NT2/D1 (cell line): ENCODE data around the gene PLSCR3.

ENCODE experiments used
- SUZ12 ChIP-seq: IDR thresholded peaks from 2 replicates; pipeline ENCODE4 v1.6.1; 2011; ENCODE audit not compliant: insufficient read length, insufficient read depth; ENCODE audit errors: extremely low read depth
- YY1 ChIP-seq: IDR thresholded peaks from 2 replicates; pipeline ENCODE4 v1.6.1; 2011; ENCODE audit not compliant: insufficient read length, insufficient read depth
- ZNF274 ChIP-seq: IDR thresholded peaks from 2 replicates; pipeline ENCODE4 v1.6.1; 2011; ENCODE audit warnings: mild to moderate bottlenecking, low read depth, low read length

DNA sequence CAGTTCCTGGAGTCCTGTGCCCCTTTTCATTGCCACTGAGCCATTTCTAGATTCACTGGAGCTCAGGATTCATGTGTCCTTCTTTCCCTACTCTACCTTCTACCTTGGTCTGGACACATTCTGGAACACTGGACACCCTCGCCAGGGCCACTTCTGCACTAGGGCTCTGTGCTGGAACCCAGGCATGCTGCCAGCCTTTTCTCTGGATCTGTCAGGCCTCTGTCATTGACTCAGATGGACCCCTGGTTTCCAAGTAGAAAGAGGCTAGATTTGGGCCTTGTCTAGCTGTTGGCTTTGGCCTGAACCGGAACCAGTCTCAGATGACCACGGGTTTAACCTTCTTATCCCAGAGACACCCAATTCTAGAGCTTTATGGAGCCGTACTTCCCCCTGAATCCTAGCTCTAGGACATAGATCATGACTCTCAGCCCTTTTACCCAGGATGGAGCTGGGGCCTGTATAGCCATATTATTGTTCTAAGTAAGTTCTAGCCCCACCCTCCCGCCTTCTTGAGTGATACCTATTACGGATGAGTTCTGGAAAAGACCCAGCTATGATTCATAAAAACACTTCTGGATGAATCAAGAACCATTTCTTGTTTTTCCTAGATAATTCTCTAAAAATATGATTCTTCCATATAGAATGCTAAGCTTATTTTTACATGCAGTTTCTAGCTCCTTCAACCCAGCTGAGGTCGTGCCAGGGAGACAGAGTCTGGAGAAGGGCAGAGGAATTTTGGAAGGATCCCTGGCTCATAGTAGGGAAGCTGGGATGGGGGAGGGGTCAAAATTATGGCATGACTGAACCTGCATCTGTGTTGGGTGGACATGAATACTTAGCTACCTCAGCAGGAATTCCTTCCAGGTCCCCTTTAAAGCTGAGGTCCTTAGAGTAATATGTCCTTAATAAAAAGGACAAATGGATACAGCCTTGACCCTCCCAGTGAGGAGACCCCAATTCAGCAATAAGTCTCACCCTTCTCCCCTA lies 49.5 kb upstream of the PLSCR3 start:
- TF ChIP-seq ZNF274 (no peak), YY1 (no peak), SUZ12 (no peak)
